Heart left ventricle (tissue), 13 donors: ENCODE results near the gene C13orf46.

Experiments
- CTCF ChIP-seq, 12 donors: fragments of 200-600 bp; sonication (generic) in 4 of 12; IDR thresholded peaks; one replicate each; pipeline versions ENCODE4 v1.5.0 to v1.8.0; 2018 to 2022; ENCODE audit warnings: antibody characterized with exemption in 12 of 12, mild to moderate bottlenecking in 5 of 12
- POLR2A ChIP-seq, 2 donors: fragments of 450-650 bp; IDR thresholded peaks; one replicate each; pipeline ENCODE4 v1.6.1; 2017; ENCODE audit warnings: antibody characterized with exemption in 2 of 2, mild to moderate bottlenecking in 2 of 2, moderate library complexity in 2 of 2
- donor health status: ischemic (EF 13 %, LVEDD 7.1; RV severe dilation, severe dysfunction).
- donor health status: DM: no; HTN: yes; CAD: no.
- donor health status: DM: no; HTN: no; CAD: no.
- donor health status: ischemic (EF 25% LVEDD 6.9; RV normal size, moderate dysfunction).
- donor health status: ischemic (EF 25% LVEDD 5.7; RV mildly dilated, moderate dysfunction).
- donor health status: ischemic (EF 35%, LVEDD 5.7; RV mildly dilated, moderate dysfunction).
- donor health status: nonischemic (EF 11% LVEDD 7.7; RV severe dilation, severe dysfunction).
- donor health status: DM: yes; HTN: yes; CAD: no.
- donor health status: PGD.
- donor health status: ischemic (EF 29% LVEDD 5.4; RV normal size, mild dysfunction).
- donor health status: nonischemic (EF 23%, LVEDD 6.1; RV moderate dilation, normal function).

GRCh38 chr13:113922412-113923118, 51.3 kb downstream of the C13orf46 start:
- TF ChIP-seq CTCF (IDR thresholded peaks at IDR 0.05) (no peak), POLR2A (IDR thresholded peaks at IDR 0.05) (no peak)
